Hematopoietic multipotent progenitor cell treated with erythropoietin and hydrocortisone succinate and interleukin-3 and kit ligand, for 15 days (in vitro differentiated cells): ENCODE measurements around the gene RIOK2.
"Not testable (repeated sequence)": the region's sequence is repeated elsewhere in the genome, so short reads cannot be mapped to it uniquely, and the experiment has no call there.

ENCODE experiments used
- DNase-seq: peaks from one replicate; pipeline ENCODE4 v3.0.0-alpha.2; 2015; ENCODE audit warnings: low spot score

RIOK2 gene

GRCh38 chr5:97183100-97183929 lies at the start of gene RIOK2:
Gene RIOK2, minus strand, starts transcription at chr5:97183247. Its CDS starts 56 bp downstream, at chr5:97183191.
- DNase-seq: peak; percentile 89

- DNase-seq: peak; percentile 20
These were observed 48.1 kb upstream of the RIOK2 start for GRCh38 chr5:97231025-97231636.

- no peak for DNase-seq
These were observed 46.7 kb upstream of the RIOK2 start for GRCh38 chr5:97229688-97230285.

- DNase-seq: no peak
These were observed 46.1 kb upstream of the RIOK2 start for GRCh38 chr5:97229196-97229595.

GRCh38 chr5:97225222-97225621 lies 42.2 kb upstream of the RIOK2 start:
- no peak for DNase-seq

- DNase-seq: no peak
These were observed 41.2 kb upstream of the RIOK2 start for GRCh38 chr5:97224112-97224750.

GRCh38 chr5:97223596-97223995 lies 40.5 kb upstream of the RIOK2 start:
- no peak for DNase-seq

GRCh38 chr5:97209343-97209742 lies 26.3 kb upstream of the RIOK2 start:
- no peak for DNase-seq

GRCh38 chr5:97208714-97209113 lies 25.7 kb upstream of the RIOK2 start:
- no peak for DNase-seq

- DNase-seq: no peak
These were observed 25.2 kb upstream of the RIOK2 start for GRCh38 chr5:97208184-97208713.

GRCh38 chr5:97194366-97194765 lies 11.3 kb upstream of the RIOK2 start:
- DNase-seq: no peak

- no peak for DNase-seq
These were observed 10.3 kb upstream of the RIOK2 start for GRCh38 chr5:97193355-97193688.

- no peak for DNase-seq
These were observed 9.7 kb upstream of the RIOK2 start for GRCh38 chr5:97192580-97193354.

- DNase-seq: no peak
These were observed 8.8 kb upstream of the RIOK2 start for GRCh38 chr5:97191893-97192292.

GRCh38 chr5:97189523-97189922 lies 6.5 kb upstream of the RIOK2 start:
- not testable (repeated sequence) for DNase-seq

GRCh38 chr5:97183930-97184213 lies 825 bp upstream of the RIOK2 start:
- no peak for DNase-seq

GRCh38 chr5:97182571-97183099 lies 412 bp downstream of the RIOK2 start:
- DNase-seq: no peak

GRCh38 chr5:97181856-97182545 lies 1.0 kb downstream of the RIOK2 start:
- no peak for DNase-seq

GRCh38 chr5:97179457-97179856 lies 3.6 kb downstream of the RIOK2 start:
- DNase-seq: not testable (repeated sequence)

GRCh38 chr5:97172227-97172626 lies 10.8 kb downstream of the RIOK2 start:
- no peak for DNase-seq

GRCh38 chr5:97171703-97172102 lies 11.3 kb downstream of the RIOK2 start:
- DNase-seq: no peak
